Nucleus accumbens (tissue), 56 donors: Measurements from ENCODE around the gene SLC4A1AP.
"Not testable (repeated sequence)": the region's sequence is repeated elsewhere in the genome, so short reads cannot be mapped to it uniquely, and the experiment has no call there.

Source experiments
- DNase-seq, 56 donors: peaks; one replicate each; lab custom pipeline; 2025; lab: John Stamatoyannopoulos, UW

SLC4A1AP gene

GRCh38 chr2:27663285-27664153 lies at the start of gene SLC4A1AP, which contains the start of gene SUPT7L:
TSS of gene SLC4A1AP (plus strand) at chr2:27663889. CDS start at chr2:27663915, 26 bp downstream.
TSS of gene SUPT7L (minus strand) at chr2:27663614. CDS start at chr2:27662192, 1,422 bp downstream.
- DNase-seq = peak in 55 of 56 donors; percentile 25 to 94 (median 80)

- no peak for DNase-seq
Measured at GRCh38 chr2:27613985-27614384, 49.7 kb upstream of the SLC4A1AP start.

- DNase-seq = no peak
Measured at GRCh38 chr2:27615316-27615715, 48.4 kb upstream of the SLC4A1AP start.

- DNase-seq = no peak
Measured at GRCh38 chr2:27621524-27621923, 42.2 kb upstream of the SLC4A1AP start.

GRCh38 chr2:27622921-27623384 lies 40.7 kb upstream of the SLC4A1AP start:
- no peak for DNase-seq

GRCh38 chr2:27624943-27625342 lies 38.7 kb upstream of the SLC4A1AP start:
- no peak for DNase-seq

- not testable (repeated sequence) for DNase-seq
Measured at GRCh38 chr2:27626323-27626722, 37.4 kb upstream of the SLC4A1AP start.

- peak in 1 of 56 donors; percentile 15 for DNase-seq
Measured at GRCh38 chr2:27626921-27627320, 36.8 kb upstream of the SLC4A1AP start.

GRCh38 chr2:27627963-27628766 lies 35.5 kb upstream of the SLC4A1AP start:
- peak in 16 of 56 donors; percentile 6 to 61 (median 51) for DNase-seq

- peak; percentile 45 to 96 (median 86) for DNase-seq
Measured at GRCh38 chr2:27628767-27629709, 34.7 kb upstream of the SLC4A1AP start, which contains the start of the genes CCDC121 and GPN1. TSS of gene CCDC121 (minus strand) at chr2:27629012. CDS start at chr2:27627799, 1,213 bp downstream. TSS of gene GPN1 (plus strand) at chr2:27629050. CDS start at chr2:27629059, 9 bp downstream.

- not testable (repeated sequence) for DNase-seq
Measured at GRCh38 chr2:27630257-27630656, 33.4 kb upstream of the SLC4A1AP start.

- DNase-seq = no peak
Measured at GRCh38 chr2:27634291-27634690, 29.4 kb upstream of the SLC4A1AP start.

GRCh38 chr2:27636766-27637165 lies 26.9 kb upstream of the SLC4A1AP start:
- no peak for DNase-seq

- no peak for DNase-seq
Measured at GRCh38 chr2:27638037-27638637, 25.6 kb upstream of the SLC4A1AP start.

- DNase-seq = no peak
Measured at GRCh38 chr2:27638709-27639108, 25.0 kb upstream of the SLC4A1AP start.

- no peak for DNase-seq
Measured at GRCh38 chr2:27640722-27641245, 22.9 kb upstream of the SLC4A1AP start.

GRCh38 chr2:27645197-27645596 lies 18.5 kb upstream of the SLC4A1AP start:
- no peak for DNase-seq

GRCh38 chr2:27647289-27647688 lies 16.4 kb upstream of the SLC4A1AP start:
- DNase-seq = no peak

GRCh38 chr2:27647737-27648136 lies 16.0 kb upstream of the SLC4A1AP start:
- no peak for DNase-seq
